Keratinocyte (primary cell): ENCODE data around the gene NAIF1.

ENCODE experiments used
- EZH2 ChIP-seq: IDR thresholded peaks from one replicate; pipeline ENCODE4 v1.6.1; 2012; ENCODE audit warnings: inconsistent platforms, mild to moderate bottlenecking, low read length, moderate library complexity
- TF ChIP-seq, protein P1 (sequence below), 3 experiments: IDR thresholded peaks in 1 of 3; conservative IDR thresholded peaks in 1 of 3; optimal IDR thresholded peaks in 1 of 3; 2 replicates in 2 of 3; 3 replicates in 1 of 3; pipeline versions ENCODE3 to v1.5.1; 2011; ENCODE audit warnings: low read length in 3 of 3, mild to moderate bottlenecking in 3 of 3, moderate library complexity in 2 of 3, control low read depth in 1 of 3, inconsistent platforms in 1 of 3; ENCODE audit not compliant: insufficient read depth in 2 of 3; ENCODE audit errors: extremely low read depth in 1 of 3

- TF ChIP-seq, protein P1, sequence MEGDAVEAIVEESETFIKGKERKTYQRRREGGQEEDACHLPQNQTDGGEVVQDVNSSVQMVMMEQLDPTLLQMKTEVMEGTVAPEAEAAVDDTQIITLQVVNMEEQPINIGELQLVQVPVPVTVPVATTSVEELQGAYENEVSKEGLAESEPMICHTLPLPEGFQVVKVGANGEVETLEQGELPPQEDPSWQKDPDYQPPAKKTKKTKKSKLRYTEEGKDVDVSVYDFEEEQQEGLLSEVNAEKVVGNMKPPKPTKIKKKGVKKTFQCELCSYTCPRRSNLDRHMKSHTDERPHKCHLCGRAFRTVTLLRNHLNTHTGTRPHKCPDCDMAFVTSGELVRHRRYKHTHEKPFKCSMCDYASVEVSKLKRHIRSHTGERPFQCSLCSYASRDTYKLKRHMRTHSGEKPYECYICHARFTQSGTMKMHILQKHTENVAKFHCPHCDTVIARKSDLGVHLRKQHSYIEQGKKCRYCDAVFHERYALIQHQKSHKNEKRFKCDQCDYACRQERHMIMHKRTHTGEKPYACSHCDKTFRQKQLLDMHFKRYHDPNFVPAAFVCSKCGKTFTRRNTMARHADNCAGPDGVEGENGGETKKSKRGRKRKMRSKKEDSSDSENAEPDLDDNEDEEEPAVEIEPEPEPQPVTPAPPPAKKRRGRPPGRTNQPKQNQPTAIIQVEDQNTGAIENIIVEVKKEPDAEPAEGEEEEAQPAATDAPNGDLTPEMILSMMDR (optimal IDR thresholded peaks at IDR 0.05 in 1 of 3, IDR thresholded peaks at IDR 0.05 in 1 of 3, conservative IDR thresholded peaks at IDR 0.05 in 1 of 3; ENCODE audit: extremely low read depth in 1 of 3, insufficient read depth in 2 of 3, low read length in 3 of 3), result no peak
- no peak for TF ChIP-seq EZH2
These were observed 21.3 kb downstream of the NAIF1 start for GRCh38 chr9:128045831-128046230.
